Progenitor cell of endocrine pancreas (in vitro differentiated cells): ENCODE results near the gene GAS7. TPM values are rescaled to one million over a fixed set of nuclear protein-coding genes. Genes with fewer than 3 reads are reported as not detected.

Experiments used
- DNase-seq: peaks from one replicate; pipeline ENCODE4 v3.0.0; 2021; ENCODE audit warnings: low spot score; ENCODE audit not compliant: unreplicated experiment
- H3K27ac Mint-ChIP-seq: 2 replicates; pipeline ENCODE4 v1.8.0; 2021; ENCODE audit warnings: mild to moderate bottlenecking, moderate library complexity, mixed read lengths
- H3K27me3 Mint-ChIP-seq: 2 replicates; pipeline ENCODE4 v1.8.0; 2021; ENCODE audit warnings: mixed read lengths
- H3K36me3 Mint-ChIP-seq: 2 replicates; pipeline ENCODE4 v1.8.0; 2022; ENCODE audit warnings: mixed read lengths; ENCODE audit not compliant: insufficient read depth
- H3K4me1 Mint-ChIP-seq: 2 replicates; pipeline ENCODE4 v1.8.0; 2021; ENCODE audit warnings: low read depth, mixed read lengths
- H3K4me3 Mint-ChIP-seq: 2 replicates; pipeline ENCODE4 v1.8.0; 2021; ENCODE audit warnings: low read depth, mild to moderate bottlenecking, moderate library complexity, mixed read lengths
- H3K9me3 Mint-ChIP-seq: 2 replicates; pipeline ENCODE4 v1.8.0; 2021; ENCODE audit warnings: low read depth, mixed read lengths
- CTCF ChIP-seq: fragments of 200-600 bp; sonication (generic); IDR thresholded peaks from one replicate; pipeline ENCODE4 v1.5.0; 2021; ENCODE audit warnings: antibody characterized with exemption, mild to moderate bottlenecking; ENCODE audit not compliant: unreplicated experiment
- total RNA-seq: library from RNA; stranded (reverse); gene quantifications from 2 replicates; pipeline ENCODE4 v1.2.1, GENCODE V29; 2021

Gene GAS7
- total RNA-seq, 1 donor from 2014 or later, result 3.4 TPM

- no peak for TF ChIP-seq CTCF
- H3K9me3 Mint-ChIP-seq, result no peaks in the 10 kb centered on the region
- no peak overlapping the region for H3K27ac Mint-ChIP-seq
- H3K4me1 Mint-ChIP-seq, result no peaks in the 10 kb centered on the region
- no peaks in the 10 kb centered on the region for H3K36me3 Mint-ChIP-seq
- no peak overlapping the region for H3K4me3 Mint-ChIP-seq
- H3K27me3 Mint-ChIP-seq, result peaks cover 13% of the 10 kb centered on the region
- DNase-seq, result no peak
Observed at GRCh38 chr17:10166176-10166935, 32.0 kb downstream of the GAS7 start.

GRCh38 chr17:10162096-10162495 is 36.3 kb downstream of the GAS7 start:
- H3K4me1 Mint-ChIP-seq, result no peaks in the 10 kb centered on the region
- H3K36me3 Mint-ChIP-seq, result no peaks in the 10 kb centered on the region
- no peak overlapping the region for H3K27ac Mint-ChIP-seq
- H3K9me3 Mint-ChIP-seq, result no peaks in the 10 kb centered on the region
- H3K4me3 Mint-ChIP-seq, result no peak overlapping the region
- DNase-seq, result no peak
- no peaks in the 10 kb centered on the region for H3K27me3 Mint-ChIP-seq
- TF ChIP-seq CTCF, result no peak

GRCh38 chr17:10161386-10161785 is 37.0 kb downstream of the GAS7 start:
- H3K9me3 Mint-ChIP-seq, result no peaks in the 10 kb centered on the region

GRCh38 chr17:10156948-10157607 is 41.3 kb downstream of the GAS7 start:
- Mint-ChIP-seq H3K27ac (no peak overlapping the region), H3K4me1 (no peaks in the 10 kb centered on the region), H3K9me3 (no peaks in the 10 kb centered on the region), H3K4me3 (no peak overlapping the region), H3K27me3 (peaks cover 7% of the 10 kb centered on the region), H3K36me3 (no peaks in the 10 kb centered on the region)
- TF ChIP-seq CTCF, result no peak
- DNase-seq, result no peak

More at GRCh38 chr17:10161386-10161785, 37.0 kb downstream of the GAS7 start:
- no peak overlapping the region for H3K27ac Mint-ChIP-seq
- H3K4me1 Mint-ChIP-seq, result no peaks in the 10 kb centered on the region
- DNase-seq, result no peak
- H3K4me3 Mint-ChIP-seq, result no peak overlapping the region
- H3K27me3 Mint-ChIP-seq, result peaks cover under 1% of the 10 kb centered on the region
- no peaks in the 10 kb centered on the region for H3K36me3 Mint-ChIP-seq
- TF ChIP-seq CTCF, result no peak

- Mint-ChIP-seq H3K27me3 (peaks cover 7% of the 10 kb centered on the region), H3K4me1 (no peaks in the 10 kb centered on the region), H3K4me3 (no peak overlapping the region), H3K9me3 (no peaks in the 10 kb centered on the region), H3K36me3 (no peaks in the 10 kb centered on the region), H3K27ac (no peak overlapping the region)
- no peak for DNase-seq
- TF ChIP-seq CTCF, result no peak
Observed at GRCh38 chr17:10156599-10156947, 41.8 kb downstream of the GAS7 start.
